ENCODE data around the gene PPP1R7.

Gene PPP1R7

GRCh38 chr2:241110089-241110606 is 40.1 kb upstream of the PPP1R7 start:
- Histone ChIP-seq H3K9me3 (ENCODE audit: control insufficient read depth in 5 of 5, low read length in 5 of 5) (no peaks in the 10 kb centered on the region), H3K36me3 (ENCODE audit: control insufficient read depth in 5 of 5, insufficient read depth in 5 of 5, low read length in 5 of 5) (peaks cover 0 to 5% (median 0%) of the 10 kb centered on the region in 5 donors), H3K4me1 (ENCODE audit: control insufficient read depth in 5 of 5, insufficient read depth in 5 of 5, low read length in 5 of 5) (peaks cover 0 to 13% (median 4%) of the 10 kb centered on the region in 5 donors), H3K27ac (ENCODE audit: low read depth, low read length) (no peak overlapping the region), H3K9ac (ENCODE audit: low read length in 5 of 5) (no peak overlapping the region), H3K27me3 (ENCODE audit: control insufficient read depth in 5 of 5, insufficient read depth in 4 of 5, low read length in 5 of 5) (no peaks in the 10 kb centered on the region), H3K4me3 (ENCODE audit: low read depth in 1 of 5, low read length in 5 of 5) (no peak overlapping the region)

DNA sequence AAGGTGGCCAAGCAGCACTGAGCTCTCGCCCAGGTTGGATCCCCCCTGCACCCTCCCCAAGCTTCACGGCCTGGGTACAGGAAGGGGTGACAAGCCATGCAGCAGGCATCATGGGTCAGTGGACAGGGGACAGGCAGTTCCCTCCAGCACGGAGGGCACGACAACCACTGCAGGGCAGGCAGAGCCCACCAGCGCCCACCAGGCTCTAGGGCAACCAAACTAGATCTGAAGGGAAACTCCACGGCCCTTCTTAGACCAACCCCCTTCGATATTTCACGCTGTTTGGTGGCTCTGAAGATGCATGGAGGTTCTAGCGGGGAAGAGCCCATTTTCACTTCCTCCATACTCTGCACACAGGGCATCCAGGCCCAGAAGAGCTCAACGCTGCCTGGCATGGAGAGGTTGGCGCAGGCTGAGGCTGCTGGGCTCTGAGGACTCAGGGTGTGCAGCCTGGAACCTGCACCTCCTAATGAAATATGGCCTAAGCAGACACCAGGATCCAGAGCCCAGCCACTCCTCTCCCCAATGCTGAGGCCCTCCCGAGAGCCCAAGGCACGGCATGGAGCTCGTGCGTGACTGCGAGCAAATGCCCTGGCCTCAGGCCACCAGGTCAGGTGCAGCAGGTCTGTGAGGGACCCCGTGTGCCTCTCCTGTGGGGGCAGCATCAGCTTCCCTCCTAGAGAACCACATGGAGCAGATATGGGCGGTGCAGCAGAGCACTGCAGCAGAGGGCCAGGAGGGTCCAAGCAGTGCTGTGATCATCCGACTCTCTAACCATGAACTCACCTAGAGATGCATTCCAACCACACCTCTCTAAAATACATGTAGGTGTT is 39.4 kb upstream of the PPP1R7 start:
- H3K4me1 ChIP-seq (ENCODE audit: control insufficient read depth in 5 of 5, insufficient read depth in 5 of 5, low read length in 5 of 5), result peaks cover 0 to 13% (median 2%) of the 10 kb centered on the region in 5 donors
- no peak overlapping the region for H3K27ac ChIP-seq (ENCODE audit: low read depth, low read length)
- H3K9ac ChIP-seq (ENCODE audit: low read length in 5 of 5), result no peak overlapping the region
- H3K4me3 ChIP-seq (ENCODE audit: low read depth in 1 of 5, low read length in 5 of 5), result no peak overlapping the region
- no peaks in the 10 kb centered on the region for H3K27me3 ChIP-seq (ENCODE audit: control insufficient read depth in 5 of 5, insufficient read depth in 4 of 5, low read length in 5 of 5)
- H3K9me3 ChIP-seq (ENCODE audit: control insufficient read depth in 5 of 5, low read length in 5 of 5), result no peaks in the 10 kb centered on the region
- peaks cover 0 to 6% (median 0%) of the 10 kb centered on the region in 5 donors for H3K36me3 ChIP-seq (ENCODE audit: control insufficient read depth in 5 of 5, insufficient read depth in 5 of 5, low read length in 5 of 5)

- Histone ChIP-seq H3K36me3 (ENCODE audit: control insufficient read depth in 5 of 5, insufficient read depth in 5 of 5, low read length in 5 of 5) (peaks cover 0 to 7% (median 0%) of the 10 kb centered on the region in 5 donors), H3K9me3 (ENCODE audit: control insufficient read depth in 5 of 5, low read length in 5 of 5) (no peaks in the 10 kb centered on the region), H3K9ac (ENCODE audit: low read length in 5 of 5) (no peak overlapping the region), H3K27ac (ENCODE audit: low read depth, low read length) (no peak overlapping the region), H3K4me1 (ENCODE audit: control insufficient read depth in 5 of 5, insufficient read depth in 5 of 5, low read length in 5 of 5) (peaks cover 0 to 13% (median 2%) of the 10 kb centered on the region in 5 donors), H3K4me3 (ENCODE audit: low read depth in 1 of 5, low read length in 5 of 5) (no peak overlapping the region), H3K27me3 (ENCODE audit: control insufficient read depth in 5 of 5, insufficient read depth in 4 of 5, low read length in 5 of 5) (no peaks in the 10 kb centered on the region)
Observed at GRCh38 chr2:241111440-241111805, 38.8 kb upstream of the PPP1R7 start.

GRCh38 chr2:241112046-241112445 is 38.2 kb upstream of the PPP1R7 start:
- H3K4me1 ChIP-seq (ENCODE audit: control insufficient read depth in 5 of 5, insufficient read depth in 5 of 5, low read length in 5 of 5), result peaks cover 0 to 13% (median 2%) of the 10 kb centered on the region in 5 donors
- no peak overlapping the region for H3K27ac ChIP-seq (ENCODE audit: low read depth, low read length)
- H3K27me3 ChIP-seq (ENCODE audit: control insufficient read depth in 5 of 5, insufficient read depth in 4 of 5, low read length in 5 of 5), result no peaks in the 10 kb centered on the region
- no peak overlapping the region for H3K4me3 ChIP-seq (ENCODE audit: low read depth in 1 of 5, low read length in 5 of 5)
- H3K36me3 ChIP-seq (ENCODE audit: control insufficient read depth in 5 of 5, insufficient read depth in 5 of 5, low read length in 5 of 5), result peaks cover 0 to 11% (median 0%) of the 10 kb centered on the region in 5 donors
- H3K9me3 ChIP-seq (ENCODE audit: control insufficient read depth in 5 of 5, low read length in 5 of 5), result no peaks in the 10 kb centered on the region
- H3K9ac ChIP-seq (ENCODE audit: low read length in 5 of 5), result no peak overlapping the region

DNA sequence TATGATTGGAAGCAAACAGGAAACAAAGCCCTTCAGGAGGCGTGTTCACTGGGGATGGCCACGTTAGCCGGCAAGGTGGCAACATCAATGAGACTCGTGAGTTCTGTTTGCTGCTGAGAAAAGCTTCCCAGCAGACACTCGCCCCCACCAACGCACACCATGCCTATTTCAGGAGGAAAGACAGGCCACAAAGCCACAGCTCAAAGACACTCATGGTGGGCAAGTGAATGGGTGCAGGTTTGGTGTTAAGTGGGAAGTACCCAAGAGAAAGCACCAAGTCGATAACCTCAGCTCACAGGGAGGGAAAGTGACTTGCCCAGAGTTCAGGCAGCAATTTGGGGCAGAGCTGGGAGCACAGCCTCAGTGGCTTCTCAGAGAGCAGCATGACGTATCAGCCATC is 37.7 kb upstream of the PPP1R7 start:
- H3K9ac ChIP-seq (ENCODE audit: low read length in 5 of 5), result no peak overlapping the region
- H3K9me3 ChIP-seq (ENCODE audit: control insufficient read depth in 5 of 5, low read length in 5 of 5), result no peaks in the 10 kb centered on the region
- H3K36me3 ChIP-seq (ENCODE audit: control insufficient read depth in 5 of 5, insufficient read depth in 5 of 5, low read length in 5 of 5), result peaks cover 0 to 11% (median 0%) of the 10 kb centered on the region in 5 donors
- H3K27ac ChIP-seq (ENCODE audit: low read depth, low read length), result no peak overlapping the region
- no peak overlapping the region for H3K4me3 ChIP-seq (ENCODE audit: low read depth in 1 of 5, low read length in 5 of 5)
- peaks cover 0 to 13% (median 2%) of the 10 kb centered on the region in 5 donors for H3K4me1 ChIP-seq (ENCODE audit: control insufficient read depth in 5 of 5, insufficient read depth in 5 of 5, low read length in 5 of 5)
- H3K27me3 ChIP-seq (ENCODE audit: control insufficient read depth in 5 of 5, insufficient read depth in 4 of 5, low read length in 5 of 5), result no peaks in the 10 kb centered on the region

- no peak overlapping the region for H3K4me3 ChIP-seq (ENCODE audit: low read depth in 1 of 5, low read length in 5 of 5)
- H3K36me3 ChIP-seq (ENCODE audit: control insufficient read depth in 5 of 5, insufficient read depth in 5 of 5, low read length in 5 of 5), result peaks cover 0 to 11% (median 0%) of the 10 kb centered on the region in 5 donors
- H3K27me3 ChIP-seq (ENCODE audit: control insufficient read depth in 5 of 5, insufficient read depth in 4 of 5, low read length in 5 of 5), result no peaks in the 10 kb centered on the region
- no peaks in the 10 kb centered on the region for H3K9me3 ChIP-seq (ENCODE audit: control insufficient read depth in 5 of 5, low read length in 5 of 5)
- no peak overlapping the region for H3K9ac ChIP-seq (ENCODE audit: low read length in 5 of 5)
- H3K4me1 ChIP-seq (ENCODE audit: control insufficient read depth in 5 of 5, insufficient read depth in 5 of 5, low read length in 5 of 5), result no peaks in the 10 kb centered on the region
- no peak overlapping the region for H3K27ac ChIP-seq (ENCODE audit: low read depth, low read length)
Observed at GRCh38 chr2:241114836-241115235, 35.4 kb upstream of the PPP1R7 start.

DNA sequence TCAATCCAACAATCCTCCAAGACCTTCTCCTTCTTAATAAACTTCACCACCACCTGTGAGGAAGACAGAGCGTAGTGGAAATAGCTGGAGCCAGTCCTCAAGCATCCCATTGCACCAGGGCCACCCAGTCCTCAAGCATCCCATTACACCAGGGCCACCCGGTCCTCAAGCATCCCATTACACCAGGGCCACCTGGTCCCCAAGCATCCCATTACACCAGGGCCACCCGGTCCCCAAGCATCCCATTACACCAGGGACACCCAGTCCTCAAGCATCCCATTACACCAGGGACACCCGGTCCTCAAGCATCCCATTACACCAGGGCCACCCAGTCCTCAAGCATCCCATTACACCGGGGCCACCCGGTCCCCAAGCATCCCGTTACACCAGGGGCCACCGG is 34.9 kb upstream of the PPP1R7 start:
- Histone ChIP-seq H3K27me3 (ENCODE audit: control insufficient read depth in 5 of 5, insufficient read depth in 4 of 5, low read length in 5 of 5) (no peaks in the 10 kb centered on the region), H3K4me3 (ENCODE audit: low read depth in 1 of 5, low read length in 5 of 5) (no peak overlapping the region), H3K9ac (ENCODE audit: low read length in 5 of 5) (no peak overlapping the region), H3K36me3 (ENCODE audit: control insufficient read depth in 5 of 5, insufficient read depth in 5 of 5, low read length in 5 of 5) (peaks cover 0 to 11% (median 0%) of the 10 kb centered on the region in 5 donors), H3K27ac (ENCODE audit: low read depth, low read length) (no peak overlapping the region), H3K9me3 (ENCODE audit: control insufficient read depth in 5 of 5, low read length in 5 of 5) (no peaks in the 10 kb centered on the region), H3K4me1 (ENCODE audit: control insufficient read depth in 5 of 5, insufficient read depth in 5 of 5, low read length in 5 of 5) (no peaks in the 10 kb centered on the region)

- no peak overlapping the region for H3K27ac ChIP-seq (ENCODE audit: low read depth, low read length)
- H3K4me1 ChIP-seq (ENCODE audit: control insufficient read depth in 5 of 5, insufficient read depth in 5 of 5, low read length in 5 of 5), result no peaks in the 10 kb centered on the region
- H3K27me3 ChIP-seq (ENCODE audit: control insufficient read depth in 5 of 5, insufficient read depth in 4 of 5, low read length in 5 of 5), result no peaks in the 10 kb centered on the region
- H3K36me3 ChIP-seq (ENCODE audit: control insufficient read depth in 5 of 5, insufficient read depth in 5 of 5, low read length in 5 of 5), result peaks cover 0 to 11% (median 0%) of the 10 kb centered on the region in 5 donors
- no peaks in the 10 kb centered on the region for H3K9me3 ChIP-seq (ENCODE audit: control insufficient read depth in 5 of 5, low read length in 5 of 5)
- no peak overlapping the region for H3K9ac ChIP-seq (ENCODE audit: low read length in 5 of 5)
- no peak overlapping the region for H3K4me3 ChIP-seq (ENCODE audit: low read depth in 1 of 5, low read length in 5 of 5)
Observed at GRCh38 chr2:241116606-241117560, 33.4 kb upstream of the PPP1R7 start.

DNA sequence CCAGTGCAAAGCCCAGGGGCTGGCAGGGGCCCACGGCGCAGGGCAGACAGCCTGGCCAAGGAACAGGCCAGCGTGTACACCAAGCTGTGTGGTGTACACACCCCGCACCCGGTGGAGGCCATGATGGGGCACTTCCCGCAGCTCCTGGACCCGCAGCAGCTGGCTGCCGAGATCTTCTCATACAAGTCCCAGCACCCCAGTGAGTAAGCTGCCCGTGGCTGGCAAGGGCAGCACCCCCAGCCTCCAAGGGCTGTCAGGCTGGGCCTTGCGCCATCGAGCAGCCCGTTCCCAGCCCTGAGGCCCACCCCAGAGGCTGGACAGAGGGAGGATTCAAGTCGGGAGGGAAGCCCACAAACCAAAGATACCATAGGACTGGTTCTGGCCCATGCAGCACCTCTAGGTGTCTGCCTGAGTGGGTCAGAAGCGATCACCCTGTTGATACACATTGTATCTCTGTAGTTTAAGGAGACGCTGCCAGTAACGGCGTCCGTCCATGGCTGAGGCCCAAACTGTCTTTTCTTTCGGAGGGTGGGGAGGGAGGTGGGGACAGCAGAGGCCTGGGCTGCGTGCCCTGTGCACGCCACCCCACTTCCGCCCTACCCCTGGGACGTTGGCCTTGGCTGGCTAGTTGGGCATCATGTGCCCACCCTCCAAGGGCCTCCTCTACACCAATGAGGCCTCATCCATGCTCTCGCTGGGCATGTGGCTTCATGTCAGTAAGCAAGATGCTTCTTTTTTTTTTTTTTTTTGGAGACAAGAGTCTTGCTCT is 31.3 kb upstream of the PPP1R7 start:
- H3K4me3 ChIP-seq (ENCODE audit: low read depth in 1 of 5, low read length in 5 of 5), result no peak overlapping the region
- H3K9ac ChIP-seq (ENCODE audit: low read length in 5 of 5), result no peak overlapping the region
- peaks cover 0 to 6% (median 5%) of the 10 kb centered on the region in 5 donors for H3K4me1 ChIP-seq (ENCODE audit: control insufficient read depth in 5 of 5, insufficient read depth in 5 of 5, low read length in 5 of 5)
- H3K36me3 ChIP-seq (ENCODE audit: control insufficient read depth in 5 of 5, insufficient read depth in 5 of 5, low read length in 5 of 5), result peaks cover 0 to 11% (median 0%) of the 10 kb centered on the region in 5 donors
- no peaks in the 10 kb centered on the region for H3K9me3 ChIP-seq (ENCODE audit: control insufficient read depth in 5 of 5, low read length in 5 of 5)
- no peaks in the 10 kb centered on the region for H3K27me3 ChIP-seq (ENCODE audit: control insufficient read depth in 5 of 5, insufficient read depth in 4 of 5, low read length in 5 of 5)
- H3K27ac ChIP-seq (ENCODE audit: low read depth, low read length), result no peak overlapping the region

Measured in subcutaneous abdominal adipose tissue (tissue), 5 donors.